HEK293T (cell line): Measurements from ENCODE around the gene APBA2.

Experiments
- BHLHE40 ChIP-seq: fragments of 450-650 bp; IDR thresholded peaks from 2 replicates; pipeline ENCODE4 v1.6.1; 2016; ENCODE audit warnings: mild to moderate bottlenecking, moderate library complexity, borderline replicate concordance
- ELF4 ChIP-seq: fragments of 450-650 bp; IDR thresholded peaks from 2 replicates; pipeline ENCODE4 v1.6.1; 2017; ENCODE audit warnings: antibody characterized with exemption
- FOXA1 ChIP-seq: fragments of 450-650 bp; IDR thresholded peaks from 2 replicates; pipeline ENCODE4 v1.6.1; 2016; ENCODE audit warnings: mild to moderate bottlenecking
- FOXK2 ChIP-seq: fragments of 450-650 bp; IDR thresholded peaks from 2 replicates; pipeline ENCODE4 v1.6.1; 2016; ENCODE audit warnings: mild to moderate bottlenecking
- HDGF ChIP-seq: fragments of 450-650 bp; IDR thresholded peaks from 2 replicates; pipeline ENCODE4 v1.6.1; 2017; ENCODE audit warnings: antibody characterized with exemption, borderline replicate concordance
- L3MBTL2 ChIP-seq: fragments of 450-650 bp; conservative IDR thresholded peaks from 2 replicates; pipeline ENCODE4 v1.6.1; 2016; ENCODE audit warnings: mild to moderate bottlenecking
- TF ChIP-seq, protein P1 (sequence below): fragments of 450-650 bp; IDR thresholded peaks from 2 replicates; pipeline ENCODE4 v1.6.1; 2016

DNA sequence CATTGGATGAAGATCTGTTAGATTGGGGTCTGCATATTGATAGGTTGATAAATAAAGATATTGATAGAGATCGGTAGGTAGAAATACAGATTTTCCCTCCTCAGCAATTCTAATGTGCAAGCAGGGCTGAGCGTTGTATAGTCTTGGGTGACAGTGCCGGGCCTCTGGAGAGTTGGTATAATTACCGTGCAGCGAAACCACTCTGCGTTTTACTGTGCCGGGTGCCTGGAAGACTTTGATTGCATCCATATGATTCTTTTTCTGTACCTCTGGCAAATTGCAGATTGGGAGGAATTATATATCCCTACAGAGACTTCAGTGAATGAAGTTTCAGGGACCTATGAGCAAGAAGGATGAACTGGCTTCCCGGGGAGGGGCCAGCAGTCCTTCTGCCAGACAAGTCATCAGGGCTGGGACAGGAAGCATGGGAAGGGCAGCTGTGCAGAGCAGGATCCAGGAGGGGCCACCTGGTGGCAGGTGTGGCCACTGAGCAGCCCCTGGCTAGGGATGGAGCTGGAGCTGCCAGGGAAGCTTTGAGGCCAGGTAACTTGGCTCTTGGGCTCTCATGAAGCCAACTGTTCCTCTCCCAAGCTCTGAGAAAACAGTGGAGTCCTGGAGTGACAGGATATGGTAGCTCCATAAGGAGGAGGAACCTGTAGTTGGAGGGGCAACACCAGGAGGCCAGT lies 132.5 kb downstream of the APBA2 start:
- TF ChIP-seq FOXK2: no peak
- TF ChIP-seq FOXA1: no peak
- no peak for TF ChIP-seq L3MBTL2
- no peak for TF ChIP-seq HDGF
- no peak for TF ChIP-seq ELF4
- no peak for TF ChIP-seq BHLHE40
- TF ChIP-seq, protein P1, sequence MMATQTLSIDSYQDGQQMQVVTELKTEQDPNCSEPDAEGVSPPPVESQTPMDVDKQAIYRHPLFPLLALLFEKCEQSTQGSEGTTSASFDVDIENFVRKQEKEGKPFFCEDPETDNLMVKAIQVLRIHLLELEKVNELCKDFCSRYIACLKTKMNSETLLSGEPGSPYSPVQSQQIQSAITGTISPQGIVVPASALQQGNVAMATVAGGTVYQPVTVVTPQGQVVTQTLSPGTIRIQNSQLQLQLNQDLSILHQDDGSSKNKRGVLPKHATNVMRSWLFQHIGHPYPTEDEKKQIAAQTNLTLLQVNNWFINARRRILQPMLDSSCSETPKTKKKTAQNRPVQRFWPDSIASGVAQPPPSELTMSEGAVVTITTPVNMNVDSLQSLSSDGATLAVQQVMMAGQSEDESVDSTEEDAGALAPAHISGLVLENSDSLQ: no peak
